GM21529 (cell line): ENCODE data around the gene MAPK1IP1L.
A peak's percentile ranks its signal among the peaks of the same experiment; 100 is the strongest.
"Not testable (repeated sequence)": the region's sequence is repeated elsewhere in the genome, so short reads cannot be mapped to it uniquely, and the experiment has no call there.

Experiments
- ATAC-seq: cut with Tn5 transposase; IDR thresholded peaks from one replicate; pipeline ENCODE4 v1.9.1; 2021; ENCODE audit not compliant: unreplicated experiment

The MAPK1IP1L gene

DNA sequence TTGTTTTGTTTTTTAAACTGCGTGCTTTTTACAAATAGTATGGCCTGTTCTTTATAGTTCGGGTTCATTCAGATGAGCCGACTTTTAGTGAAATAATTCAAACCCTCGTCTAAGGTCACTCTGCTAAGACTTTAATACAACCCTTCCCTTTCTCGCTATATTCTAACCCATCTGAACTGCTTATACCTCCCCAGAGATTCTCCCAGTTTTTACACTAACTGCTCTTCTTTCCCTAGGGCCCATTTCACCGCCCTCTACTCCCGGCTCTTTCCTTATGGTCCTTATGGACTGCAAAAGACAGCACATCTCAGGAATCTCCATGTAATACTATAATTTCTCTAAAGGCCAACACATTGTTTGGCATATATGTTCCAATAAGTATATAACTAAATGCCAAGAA is 2.1 kb downstream of the MAPK1IP1L start:
- no peak for ATAC-seq

GRCh38 chr14:55054098-55054497 is 2.7 kb downstream of the MAPK1IP1L start:
- ATAC-seq, result no peak

- no peak for ATAC-seq
Measured at GRCh38 chr14:55057919-55058318, 6.5 kb downstream of the MAPK1IP1L start.

- no peak for ATAC-seq
Measured at GRCh38 chr14:55059333-55059732, 7.9 kb downstream of the MAPK1IP1L start.

DNA sequence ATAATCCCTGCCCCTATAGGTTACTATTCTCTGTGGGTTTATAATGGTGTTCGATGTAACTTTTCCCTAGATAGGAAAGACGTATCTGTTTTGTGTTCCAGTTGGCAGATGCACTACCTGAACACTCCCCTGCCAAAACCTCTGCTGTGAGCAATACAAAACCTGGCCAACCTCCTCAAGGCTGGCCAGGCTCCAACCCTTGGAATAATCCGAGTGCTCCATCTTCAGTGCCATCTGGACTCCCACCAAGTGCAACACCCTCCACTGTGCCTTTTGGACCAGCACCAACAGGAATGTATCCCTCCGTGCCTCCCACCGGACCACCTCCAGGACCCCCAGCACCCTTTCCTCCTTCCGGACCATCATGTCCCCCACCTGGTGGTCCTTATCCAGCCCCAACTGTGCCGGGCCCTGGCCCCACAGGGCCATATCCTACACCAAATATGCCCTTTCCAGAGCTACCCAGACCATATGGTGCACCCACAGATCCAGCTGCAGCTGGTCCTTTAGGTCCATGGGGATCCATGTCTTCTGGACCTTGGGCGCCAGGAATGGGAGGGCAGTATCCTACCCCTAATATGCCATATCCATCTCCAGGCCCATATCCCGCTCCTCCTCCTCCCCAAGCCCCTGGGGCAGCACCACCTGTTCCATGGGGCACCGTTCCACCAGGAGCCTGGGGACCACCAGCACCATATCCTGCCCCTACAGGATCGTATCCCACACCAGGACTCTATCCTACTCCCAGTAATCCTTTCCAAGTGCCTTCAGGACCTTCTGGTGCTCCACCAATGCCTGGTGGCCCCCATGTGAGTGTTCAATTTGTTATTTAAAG is 11.3 kb downstream of the MAPK1IP1L start:
- ATAC-seq, result no peak

DNA sequence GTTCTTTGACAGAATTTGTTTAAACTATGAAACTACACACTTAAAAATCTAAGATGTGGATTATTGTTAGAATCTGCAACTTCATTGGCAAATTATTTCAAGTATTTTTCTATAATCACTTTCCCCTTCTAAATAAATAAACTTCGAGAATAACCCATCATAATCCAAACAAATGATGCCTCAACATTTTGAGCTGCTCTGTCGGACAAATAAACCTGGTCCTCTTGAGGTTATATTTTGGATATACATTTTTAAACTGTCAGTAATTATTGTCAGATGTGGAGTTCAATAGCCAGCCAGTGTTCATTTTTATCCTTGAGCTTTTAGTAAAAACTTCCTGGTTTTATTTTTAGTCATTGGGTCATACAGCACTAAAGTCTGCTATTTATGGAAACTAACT is 13.4 kb downstream of the MAPK1IP1L start:
- ATAC-seq, result not testable (repeated sequence)

DNA sequence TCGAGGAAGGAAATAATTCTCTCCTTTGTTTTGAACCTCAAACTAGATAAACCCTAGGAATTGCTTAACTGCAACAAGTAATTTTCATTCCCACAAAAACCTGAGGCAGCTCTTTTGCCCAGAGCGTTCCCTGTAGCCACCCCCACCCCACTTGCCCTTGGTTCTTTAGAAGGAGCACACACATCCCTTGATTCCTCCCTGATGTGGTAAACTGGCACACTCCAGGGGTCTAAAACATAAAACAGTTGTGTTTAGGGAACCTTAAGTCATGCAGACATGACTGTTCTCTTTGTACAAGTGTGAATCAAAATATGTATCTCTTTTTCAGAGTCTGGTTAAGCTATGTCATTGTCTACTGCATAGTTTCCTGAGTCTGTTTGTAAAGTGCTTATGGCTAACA is 14.0 kb downstream of the MAPK1IP1L start:
- no peak for ATAC-seq

DNA sequence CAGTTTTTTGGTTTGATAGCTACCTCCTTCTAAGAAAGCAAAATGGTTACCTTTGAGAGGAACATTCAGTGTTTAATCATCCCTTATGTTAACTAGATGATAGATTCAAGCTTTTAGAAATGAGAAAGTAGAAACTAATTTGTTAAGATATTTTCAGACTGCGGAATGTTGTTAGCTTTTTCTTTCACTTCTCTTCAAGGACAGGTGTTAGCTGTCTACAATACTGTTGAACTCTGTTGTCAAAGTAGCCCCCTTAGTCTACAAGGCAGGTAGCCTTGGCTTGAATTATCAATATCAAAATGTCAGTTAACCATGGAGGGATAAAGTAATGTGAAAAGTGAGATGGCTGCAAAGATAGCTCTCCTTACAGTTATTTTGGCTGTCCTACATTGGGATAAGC is 14.8 kb downstream of the MAPK1IP1L start:
- ATAC-seq, result no peak

DNA sequence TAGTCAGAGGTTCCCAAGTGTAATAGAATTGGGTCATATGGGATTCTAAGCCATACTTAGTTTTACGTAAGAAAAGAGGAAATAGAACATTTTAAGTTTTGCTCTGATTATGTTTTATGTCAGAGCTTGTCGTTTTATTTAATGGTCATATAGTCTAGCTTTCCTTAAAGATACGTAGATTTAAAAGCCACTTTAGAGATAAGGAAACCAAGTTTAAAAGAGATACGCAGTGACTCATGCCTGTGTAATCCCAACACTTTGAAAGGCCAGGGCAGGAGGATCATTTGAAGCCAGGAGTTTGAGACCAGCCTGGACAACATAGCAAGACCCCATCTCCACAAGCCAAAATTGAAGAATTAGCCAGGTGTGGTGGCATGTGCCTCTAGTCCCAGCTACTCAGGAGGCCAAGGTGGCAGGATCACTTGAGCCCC is 19.5 kb downstream of the MAPK1IP1L start:
- ATAC-seq, result no peak

DNA sequence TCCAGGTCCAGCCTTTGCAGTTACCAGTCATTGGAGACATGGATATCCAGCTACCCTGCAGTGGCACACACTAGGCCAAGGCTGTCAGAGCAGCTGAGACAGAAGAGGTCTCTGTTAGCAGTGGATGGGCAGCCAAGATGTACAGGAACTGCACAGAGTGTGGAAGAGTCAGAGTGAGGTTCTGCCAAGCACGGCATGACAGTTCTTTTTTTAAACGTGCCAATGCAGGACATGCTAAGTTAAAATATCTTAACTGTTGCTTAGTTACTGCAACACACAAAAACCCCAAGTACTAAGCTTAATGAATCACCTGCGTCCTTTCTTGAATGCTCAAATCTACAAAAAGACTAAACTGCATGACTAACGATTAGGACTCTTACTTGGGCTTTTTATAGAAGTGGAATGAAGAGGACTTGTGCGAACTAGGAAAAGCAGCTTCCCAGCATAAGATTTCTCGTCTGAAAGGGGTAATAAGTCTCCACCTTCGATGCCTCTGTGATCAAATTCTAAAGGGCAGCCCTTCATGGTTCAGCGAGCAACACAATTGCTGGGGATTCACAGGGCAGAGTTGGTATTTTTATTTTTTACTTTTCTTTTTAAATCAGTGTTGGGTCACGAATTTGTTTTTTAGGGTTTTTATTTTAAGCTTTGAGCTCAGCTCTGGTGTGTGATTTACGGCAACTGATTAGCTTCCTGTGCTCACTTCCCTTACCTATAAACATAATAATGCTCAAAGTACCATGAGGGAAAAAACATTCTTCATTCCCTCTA is 20.6 kb downstream of the MAPK1IP1L start:
- ATAC-seq, result peak; percentile 49

DNA sequence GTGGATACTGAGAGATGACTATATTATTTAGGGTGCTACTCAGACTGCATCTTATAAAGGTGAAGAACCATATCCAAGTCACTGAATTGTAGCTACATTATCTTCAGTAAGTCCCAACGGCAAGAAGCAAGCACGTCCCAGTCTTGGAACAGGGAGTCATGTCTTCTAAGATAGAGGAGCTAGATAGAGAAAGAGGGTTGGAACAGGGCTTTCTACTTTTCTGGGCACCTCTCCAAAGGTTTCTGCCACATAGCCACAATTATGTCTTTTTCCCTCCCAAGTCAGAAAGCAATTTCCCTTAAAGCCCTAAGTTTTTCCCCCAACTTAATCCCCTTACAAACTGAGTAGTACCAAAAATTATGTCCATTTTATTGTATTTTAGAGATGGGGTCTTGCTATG is 22.4 kb downstream of the MAPK1IP1L start:
- no peak for ATAC-seq

DNA sequence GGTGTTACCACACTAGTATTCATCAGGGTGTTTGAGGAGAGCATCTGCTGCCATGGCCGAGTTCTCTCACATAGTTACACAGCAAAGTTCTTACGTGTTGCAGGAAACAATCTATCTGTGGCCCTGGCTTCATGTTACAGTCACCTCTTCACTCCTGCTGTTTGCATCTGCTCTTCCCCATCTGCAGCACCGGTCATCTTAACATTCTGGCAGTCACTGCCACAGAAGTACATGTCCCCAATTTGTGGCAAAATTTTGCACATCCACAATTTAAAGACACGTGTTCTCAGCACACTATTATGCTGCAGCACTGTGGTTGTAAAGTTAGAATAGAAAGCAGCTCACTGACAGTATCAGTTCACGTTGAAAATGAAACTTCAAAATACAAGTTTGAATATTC is 23.2 kb downstream of the MAPK1IP1L start:
- peak; percentile 48 for ATAC-seq

DNA sequence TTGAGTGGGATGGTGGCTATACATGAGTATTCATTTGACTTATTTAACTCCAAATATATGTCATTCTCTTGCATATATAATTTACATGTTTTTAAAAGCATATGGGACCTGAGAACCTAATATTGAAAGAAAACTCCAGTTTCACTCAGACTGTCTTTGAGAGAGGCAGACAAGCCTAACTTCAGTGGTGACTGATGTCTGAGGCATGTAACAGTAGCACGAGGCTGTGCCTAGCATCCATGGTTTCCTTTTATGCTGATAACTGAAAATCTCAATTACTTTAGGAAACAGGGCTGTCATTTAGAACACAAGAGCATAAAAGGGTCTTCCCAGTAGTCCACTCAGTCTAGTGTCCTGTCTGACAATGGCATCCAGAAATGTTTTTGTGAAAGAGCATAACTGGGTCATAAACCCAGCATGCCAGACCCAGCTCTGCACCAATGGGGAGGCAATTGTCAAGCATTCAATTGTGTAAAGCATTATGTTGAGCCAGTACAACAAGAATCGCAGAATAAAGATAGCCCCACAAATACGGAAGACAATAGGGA is 24.3 kb downstream of the MAPK1IP1L start:
- no peak for ATAC-seq

- ATAC-seq, result no peak
Measured at GRCh38 chr14:55077170-55078151, 26.0 kb downstream of the MAPK1IP1L start.

DNA sequence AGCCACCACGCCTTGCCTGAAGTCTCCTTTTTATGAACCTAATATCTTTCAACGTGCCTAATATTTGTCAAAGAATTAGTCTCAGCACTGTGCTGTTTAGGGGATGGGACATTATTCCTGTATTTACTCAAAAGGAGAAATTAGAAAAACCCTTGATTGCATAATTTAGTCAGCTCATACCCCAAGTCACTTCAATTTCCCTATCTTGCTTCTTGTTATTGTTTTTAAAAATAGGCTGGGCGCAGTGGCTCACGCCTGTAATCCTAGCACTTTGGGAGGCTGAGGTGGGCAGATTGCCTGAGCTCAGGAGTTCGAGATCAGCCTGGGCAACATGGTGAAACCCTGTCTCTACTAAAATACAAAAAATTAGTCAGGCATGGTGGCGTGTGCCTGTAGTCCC is 28.5 kb downstream of the MAPK1IP1L start:
- ATAC-seq, result not testable (repeated sequence)

DNA sequence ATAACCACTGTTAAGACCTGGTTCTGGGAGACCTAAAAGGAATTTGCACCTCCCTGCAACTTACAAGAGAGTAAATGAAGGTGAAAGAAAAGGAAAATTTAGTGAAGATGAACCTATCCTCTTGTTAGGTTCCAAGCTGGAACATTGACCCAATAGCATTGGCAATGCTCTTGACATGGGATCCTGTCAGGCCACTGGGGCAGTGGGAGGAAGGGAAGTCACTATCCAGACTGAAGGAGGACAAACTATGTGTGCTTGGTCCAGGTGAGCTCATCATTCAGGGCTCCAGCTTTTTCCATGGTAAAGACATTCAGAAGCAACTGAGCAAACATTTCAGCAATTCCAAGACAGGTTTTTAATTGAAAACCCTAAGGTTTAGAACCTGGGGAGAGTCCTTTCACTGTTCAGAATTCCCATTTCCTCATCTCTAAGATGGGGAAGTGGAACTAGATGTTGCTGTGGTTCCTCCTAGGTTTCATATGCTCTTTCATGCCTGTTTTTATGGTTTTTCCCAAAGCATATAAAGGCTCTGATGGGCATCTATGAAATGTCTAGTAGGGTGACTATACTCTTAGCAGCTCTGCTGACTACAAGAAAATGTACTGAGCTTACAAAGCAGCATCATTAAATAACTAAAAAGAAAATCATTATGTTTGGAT is 33.1 kb downstream of the MAPK1IP1L start:
- ATAC-seq, result no peak

DNA sequence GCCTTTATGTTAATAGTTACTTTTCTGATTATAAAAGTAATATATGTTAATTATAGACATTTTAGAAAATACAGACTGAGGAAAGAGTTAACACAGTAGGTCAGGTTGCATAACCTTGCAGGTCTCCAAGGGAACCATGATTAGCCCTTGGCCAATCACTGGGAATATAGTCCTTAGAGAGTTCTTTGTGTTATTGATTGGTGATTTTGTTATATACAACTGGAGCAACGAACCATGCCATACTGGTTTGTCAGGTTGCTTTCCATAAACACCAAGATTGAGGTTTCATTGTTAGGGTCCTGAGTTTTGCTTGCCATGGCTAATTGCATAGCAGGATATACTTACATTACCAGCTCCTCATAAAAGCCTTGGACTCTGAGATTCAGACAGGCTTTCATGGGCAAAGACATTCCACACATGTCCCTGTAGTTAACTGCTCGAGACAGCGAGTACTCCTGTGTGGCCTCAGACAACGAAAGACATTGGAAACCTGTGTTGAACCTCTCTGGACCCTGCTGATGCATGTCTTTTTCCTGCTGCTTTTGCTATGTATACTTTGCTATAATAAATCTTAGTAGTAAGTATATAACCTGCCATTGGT is 33.7 kb downstream of the MAPK1IP1L start:
- no peak for ATAC-seq

GRCh38 chr14:55086938-55087337 is 35.5 kb downstream of the MAPK1IP1L start:
- ATAC-seq, result no peak

DNA sequence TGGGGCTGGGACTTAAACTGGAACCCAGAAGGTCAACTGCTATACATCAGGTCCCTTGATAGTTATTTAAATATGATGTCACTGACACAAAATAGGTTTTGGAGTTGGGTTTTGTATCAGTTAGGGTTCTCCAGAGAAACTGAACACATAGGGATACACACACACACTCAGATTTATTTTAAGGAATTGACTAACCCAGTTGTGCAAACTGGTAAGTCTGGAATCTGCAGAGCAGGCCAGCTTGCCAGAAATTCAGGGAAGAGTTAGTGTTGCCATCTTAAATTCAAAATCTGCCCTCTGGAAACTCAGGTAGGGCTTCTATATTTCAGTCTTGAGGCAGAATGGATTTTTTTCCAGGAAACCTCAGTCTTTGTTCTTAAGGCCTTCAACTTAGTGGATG is 36.9 kb downstream of the MAPK1IP1L start:
- no peak for ATAC-seq

DNA sequence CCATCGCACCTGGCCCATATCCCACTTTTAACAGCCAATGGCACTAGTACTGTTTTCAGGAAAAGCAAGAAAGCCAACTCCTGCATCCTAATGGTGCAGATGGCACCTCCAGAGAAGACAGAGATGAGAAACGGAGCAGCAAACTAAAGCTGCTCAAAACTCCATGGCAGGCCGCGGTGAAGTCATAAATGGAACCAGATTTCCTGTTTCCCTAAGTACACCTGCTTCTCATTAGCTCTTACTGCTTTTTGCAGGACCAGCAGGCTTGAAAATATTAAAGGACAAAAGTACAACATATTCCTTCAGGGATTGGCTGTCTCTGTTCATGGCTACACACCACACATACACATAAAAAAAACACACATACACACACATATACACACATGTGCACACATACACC is 40.9 kb downstream of the MAPK1IP1L start:
- no peak for ATAC-seq
